ENCODE data around the gene C2CD2.

DNA sequence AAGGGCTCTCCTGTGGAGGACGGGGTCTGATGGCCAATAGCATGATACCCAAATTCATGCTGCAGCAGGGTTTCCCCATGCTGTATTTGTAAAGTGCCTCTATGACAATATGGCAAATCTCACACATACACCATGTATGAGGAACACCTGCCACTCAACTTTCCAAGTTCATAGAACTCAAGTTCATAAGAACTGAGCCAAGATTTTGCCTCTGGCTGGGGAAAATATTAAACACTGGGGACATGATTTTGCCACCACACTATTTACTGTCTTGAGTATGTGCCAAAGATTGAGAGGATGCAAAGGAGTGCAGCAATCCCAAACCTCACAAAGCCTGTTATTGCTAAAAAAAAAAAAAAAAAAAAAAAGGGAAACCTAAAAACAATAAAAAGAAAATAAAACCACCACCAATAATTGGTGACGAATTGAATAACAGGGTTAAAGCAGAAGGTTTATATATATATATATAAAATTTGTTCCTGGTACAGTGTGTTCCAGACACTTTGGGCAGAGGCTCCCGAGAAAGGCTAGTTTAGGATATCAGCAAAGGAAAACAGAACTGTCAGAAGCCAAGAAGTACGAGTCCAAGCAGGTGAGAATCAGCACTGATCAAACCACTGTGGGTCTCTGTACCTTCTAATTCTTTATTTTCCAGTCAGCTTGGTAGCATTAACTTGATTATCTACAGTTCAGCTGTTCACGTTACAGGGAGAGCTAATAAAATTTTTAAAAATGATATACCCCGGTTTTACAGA is 32.0 kb upstream of the C2CD2 start:
- TF ChIP-seq, protein P1, sequence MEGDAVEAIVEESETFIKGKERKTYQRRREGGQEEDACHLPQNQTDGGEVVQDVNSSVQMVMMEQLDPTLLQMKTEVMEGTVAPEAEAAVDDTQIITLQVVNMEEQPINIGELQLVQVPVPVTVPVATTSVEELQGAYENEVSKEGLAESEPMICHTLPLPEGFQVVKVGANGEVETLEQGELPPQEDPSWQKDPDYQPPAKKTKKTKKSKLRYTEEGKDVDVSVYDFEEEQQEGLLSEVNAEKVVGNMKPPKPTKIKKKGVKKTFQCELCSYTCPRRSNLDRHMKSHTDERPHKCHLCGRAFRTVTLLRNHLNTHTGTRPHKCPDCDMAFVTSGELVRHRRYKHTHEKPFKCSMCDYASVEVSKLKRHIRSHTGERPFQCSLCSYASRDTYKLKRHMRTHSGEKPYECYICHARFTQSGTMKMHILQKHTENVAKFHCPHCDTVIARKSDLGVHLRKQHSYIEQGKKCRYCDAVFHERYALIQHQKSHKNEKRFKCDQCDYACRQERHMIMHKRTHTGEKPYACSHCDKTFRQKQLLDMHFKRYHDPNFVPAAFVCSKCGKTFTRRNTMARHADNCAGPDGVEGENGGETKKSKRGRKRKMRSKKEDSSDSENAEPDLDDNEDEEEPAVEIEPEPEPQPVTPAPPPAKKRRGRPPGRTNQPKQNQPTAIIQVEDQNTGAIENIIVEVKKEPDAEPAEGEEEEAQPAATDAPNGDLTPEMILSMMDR (conservative IDR thresholded peaks at IDR 0.05; ENCODE audit: low read depth, low read length): no peak
- TF ChIP-seq POLR2A (IDR thresholded peaks at IDR 0.05; ENCODE audit: low read depth, low read length): no peak
- no peak for TF ChIP-seq BHLHE40 (IDR thresholded peaks at IDR 0.05; ENCODE audit: low read depth, low read length)
- TF ChIP-seq MAFK (IDR thresholded peaks at IDR 0.05; ENCODE audit: low read depth, low read length): no peak
